HCT116 (cell line): ENCODE data around the gene OCEL1. TPM values are rescaled to one million over a fixed set of nuclear protein-coding genes. Genes with fewer than 3 reads are reported as not detected.

Experiments used
- ATAC-seq: fragments of 200-7000 bp; cut with Tn5 transposase; 2 replicates; pipeline ENCODE4 v1.9.1; 2020; ENCODE audit warnings: mild to moderate bottlenecking, moderate library complexity
- BruUV-seq: library from RNA; stranded (reverse); fragments of 400-500 nt; replicated peaks from 2 replicates; lab custom pipeline; 2021; lab: Mats Ljungman, UMichigan
- CTCF ChIA-PET: fragments of 300-600 bp; sonication (Branson Sonifier 250); formaldehyde crosslinking; loops from one replicate; lab custom pipeline; 2021; ENCODE audit warnings: antibody characterized with exemption; lab: Charles Lee
- POLR2A ChIA-PET: fragments of 300-600, 350-600 bp; sonication (Branson Sonifier 250); formaldehyde crosslinking; loops from one replicate; lab custom pipeline; 2021; ENCODE audit warnings: antibody characterized with exemption; lab: Charles Lee
- RAD21 ChIA-PET, 2 experiments: fragments of 300-600 bp; sonication (Branson Sonifier 250); formaldehyde crosslinking; loops; one replicate each; lab custom pipeline; 2023; ENCODE audit warnings: low total read pairs in 2 of 2; ENCODE audit not compliant: uncharacterized antibody in 2 of 2, unreplicated experiment in 2 of 2, low non-redundant PET in 1 of 2; lab: Charles Lee
- DNase-seq: peaks from one replicate; pipeline ENCODE4 v3.0.0-alpha.2; 2010; ENCODE audit warnings: low read depth, low spot score
- H2AFZ ChIP-seq: fragments of 200-600 bp; shearing (Covaris generic), sonication (generic); 2 replicates; pipeline ENCODE4 v1.6.1; 2017; ENCODE audit warnings: low read depth, mixed run types, mixed read lengths, antibody characterized with exemption, low read length; ENCODE audit not compliant: poor library complexity, severe bottlenecking
- H3K27ac ChIP-seq: 2 replicates; pipeline ENCODE4 v1.5.1; 2012; ENCODE audit warnings: low read depth, low read length
- H3K27me3 ChIP-seq: fragments of 200-600 bp; sonication (generic); 2 replicates; pipeline ENCODE4 v1.6.1; 2016; ENCODE audit warnings: mixed run types, low read length, mixed read lengths; ENCODE audit not compliant: insufficient read depth
- H3K36me3 ChIP-seq, 2 experiments: fragments of 200-500 bp in 1 of 2; fragments of 200-600 bp in 1 of 2; sonication (Bioruptor generic) in 1 of 2; sonication (generic) in 1 of 2; 2 replicates each; pipeline versions ENCODE4 v1.5.1 to v1.6.1; 2014 to 2016; ENCODE audit warnings: low read length in 2 of 2, inconsistent platforms in 1 of 2, mixed read lengths in 1 of 2, mixed run types in 1 of 2; ENCODE audit not compliant: insufficient read depth in 2 of 2, control insufficient read depth in 1 of 2
- H3K4me1 ChIP-seq, 2 experiments: fragments of 200-600 bp in 1 of 2; sonication (generic) in 1 of 2; 2 replicates each; pipeline versions ENCODE4 v1.5.1 to v1.6.1; 2012 to 2017; ENCODE audit warnings: low read length in 2 of 2, inconsistent platforms in 1 of 2, mild to moderate bottlenecking in 1 of 2, mixed read lengths in 1 of 2, mixed run types in 1 of 2, moderate library complexity in 1 of 2; ENCODE audit not compliant: insufficient read depth in 2 of 2, control insufficient read depth in 1 of 2
- H3K4me2 ChIP-seq: fragments of 200-600 bp; sonication (generic); 2 replicates; pipeline ENCODE4 v1.6.1; 2017; ENCODE audit warnings: mixed run types, low read length, mixed read lengths
- H3K4me3 ChIP-seq, 2 experiments: fragments of 200-600 bp in 1 of 2; sonication (generic) in 1 of 2; replicated peaks in 1 of 2; 2 replicates each; pipeline ENCODE4 v1.5.1; 2011 to 2016; ENCODE audit warnings: low read length in 2 of 2, control low read depth in 1 of 2, low read depth in 1 of 2, mild to moderate bottlenecking in 1 of 2, mixed read lengths in 1 of 2, mixed run types in 1 of 2
- H3K79me2 ChIP-seq: fragments of 200-600 bp; sonication (generic); 2 replicates; pipeline ENCODE4 v1.6.1; 2017; ENCODE audit warnings: mild to moderate bottlenecking, mixed run types, low read length, moderate library complexity, mixed read lengths; ENCODE audit not compliant: insufficient read depth
- H3K9ac ChIP-seq: fragments of 200-600 bp; sonication (generic); 2 replicates; pipeline ENCODE4 v1.6.1; 2016; ENCODE audit warnings: low read length, mixed read lengths
- H3K9me2 ChIP-seq: fragments of 200-600 bp; sonication (generic), shearing (Covaris generic); 2 replicates; pipeline ENCODE4 v1.6.1; 2017; ENCODE audit warnings: mixed run types, mild to moderate bottlenecking, moderate library complexity; ENCODE audit not compliant: insufficient read depth
- H3K9me3 ChIP-seq, 2 experiments: fragments of 200-500 bp in 1 of 2; fragments of 200-600 bp in 1 of 2; sonication (Bioruptor generic) in 1 of 2; sonication (generic) in 1 of 2; 2 replicates each; pipeline ENCODE4 v1.6.1; 2014 to 2017; ENCODE audit warnings: low read length in 2 of 2, mixed read lengths in 2 of 2, inconsistent platforms in 1 of 2, low read depth in 1 of 2, mild to moderate bottlenecking in 1 of 2, mixed run types in 1 of 2, moderate library complexity in 1 of 2; ENCODE audit not compliant: control insufficient read depth in 1 of 2, insufficient read depth in 1 of 2
- H4K20me1 ChIP-seq: fragments of 200-600 bp; sonication (generic), shearing (Covaris generic); 2 replicates; pipeline ENCODE4 v1.6.1; 2017; ENCODE audit warnings: mixed run types, mild to moderate bottlenecking, moderate library complexity; ENCODE audit not compliant: insufficient read depth
- CEBPB ChIP-seq: IDR thresholded peaks from 2 replicates; pipeline ENCODE4 v1.6.1; 2012; ENCODE audit warnings: low read depth
- EGR1 ChIP-seq: IDR thresholded peaks from 2 replicates; pipeline ENCODE4 v1.6.1; 2012; ENCODE audit warnings: low read depth
- ELF1 ChIP-seq: IDR thresholded peaks from 2 replicates; pipeline ENCODE4 v1.6.1; 2012; ENCODE audit warnings: low read depth, borderline replicate concordance
- EZH2 ChIP-seq: fragments of 200-600 bp; sonication (generic); IDR thresholded peaks from 2 replicates; pipeline ENCODE4 v1.6.1; 2017; ENCODE audit warnings: antibody characterized with exemption, mixed run types
- FOSL1 ChIP-seq: IDR thresholded peaks from 2 replicates; pipeline ENCODE4 v1.6.1; 2012; ENCODE audit warnings: low read depth
- JUND ChIP-seq: IDR thresholded peaks from 2 replicates; pipeline ENCODE4 v1.6.1; 2012
- POLR2A ChIP-seq: IDR thresholded peaks from 2 replicates; pipeline ENCODE4 v1.7.0; 2011; ENCODE audit warnings: borderline replicate concordance; ENCODE audit not compliant: insufficient read depth, insufficient read length; ENCODE audit errors: extremely low read depth
- POLR2AphosphoS5 ChIP-seq: IDR thresholded peaks from 2 replicates; pipeline ENCODE4 v1.6.1; 2011; ENCODE audit warnings: mild to moderate bottlenecking, low read depth, low read length, moderate library complexity
- RAD21 ChIP-seq: IDR thresholded peaks from 2 replicates; pipeline ENCODE4 v1.6.1; 2012; ENCODE audit warnings: low read depth, mild to moderate bottlenecking
- SP1 ChIP-seq: IDR thresholded peaks from 2 replicates; pipeline ENCODE4 v1.6.1; 2012; ENCODE audit warnings: low read depth
- SRF ChIP-seq: IDR thresholded peaks from 2 replicates; pipeline ENCODE4 v1.6.1; 2012; ENCODE audit warnings: low read depth
- intact Hi-C: fragments of 100-400 bp; cut with micrococcal nuclease; formaldehyde crosslinking; loops from 2 replicates; pipeline ENCODE4 v1.10.0; 2022
- total RNA-seq: library from RNA; stranded (reverse); gene quantifications from one replicate; pipeline ENCODE4 v1.2.1, GENCODE V29; 2021; ENCODE audit not compliant: unreplicated experiment
- TF ChIP-seq, protein P1 (sequence below): IDR thresholded peaks from 2 replicates; pipeline ENCODE4 v1.6.1; 2012

OCEL1 gene
- total RNA-seq, 1 experiment from 2014 or later, result 39.8 TPM

DNA sequence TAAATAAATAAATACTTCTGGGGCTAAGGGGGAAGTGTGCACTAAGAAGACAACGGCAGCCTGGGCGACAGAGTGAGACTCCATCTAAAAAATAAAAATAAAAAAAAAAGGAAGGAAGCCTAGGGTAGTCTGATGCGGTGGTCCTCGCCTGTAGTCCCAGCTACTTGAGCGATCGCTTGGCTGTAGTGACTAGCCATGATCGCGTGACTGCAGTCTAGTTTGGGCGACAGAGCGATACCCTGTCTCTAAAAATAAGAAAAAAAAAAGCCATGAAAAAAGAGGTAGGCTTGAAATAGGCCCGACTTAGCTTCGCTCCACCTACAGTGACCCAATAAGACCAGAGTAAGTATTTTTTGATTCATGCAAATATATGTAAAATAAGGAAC lies 40.6 kb downstream of the OCEL1 start:
- Histone ChIP-seq H3K4me3 (no peak overlapping the region; a peak in 1 of 4 replicates), H2AFZ (peak overlapping the region; percentile 67), H3K4me2 (no peak overlapping the region), H3K9me2 (no peaks in the 10 kb centered on the region), H3K9ac (no peak overlapping the region)
- RAD21 ChIA-PET, result no interaction called here
- POLR2A ChIA-PET, result interaction anchor here (0.8 to 1.3 kb wide), 8 partner anchors 13 to 52 kb away, joined by 3 to 8 read pairs (median 6); partner anchors contain the start of genes ANKLE1, DDA1, OCEL1 and USE1
- intact Hi-C loops, result no loop called here
- no peak for DNase-seq
- TF ChIP-seq POLR2AphosphoS5 (no peak), JUND (no peak), FOSL1 (no peak), SP1 (no peak), EGR1 (no peak), ELF1 (no peak), SRF (no peak), CEBPB (no peak), POLR2A (no peak), EZH2 (no peak), RAD21 (no peak)
- TF ChIP-seq, protein P1, sequence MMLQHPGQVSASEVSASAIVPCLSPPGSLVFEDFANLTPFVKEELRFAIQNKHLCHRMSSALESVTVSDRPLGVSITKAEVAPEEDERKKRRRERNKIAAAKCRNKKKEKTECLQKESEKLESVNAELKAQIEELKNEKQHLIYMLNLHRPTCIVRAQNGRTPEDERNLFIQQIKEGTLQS, result no peak
- TF ChIP-seq, all 23 proteins: peak for 0
- Histone ChIP-seq H4K20me1 (no peaks in the 10 kb centered on the region), H3K79me2 (peaks cover 17% of the 10 kb centered on the region), H3K36me3 (peaks cover 3 to 18% of the 10 kb centered on the region in 2 experiments; a peak in 3 of 4 replicates), H3K27me3 (no peaks in the 10 kb centered on the region), H3K27ac (peak overlapping the region; percentile 15; the same call in 1 of the 2 replicates), H3K9me3 (no peaks in the 10 kb centered on the region), H3K4me1 (peaks cover 3 to 9% of the 10 kb centered on the region in 2 experiments; a peak in 3 of 4 replicates)
- BruUV-seq, result no TSS peak
- no peak for ATAC-seq
- CTCF ChIA-PET, result interaction anchor here (0.8 to 1.5 kb wide), 9 partner anchors 11 to 229 kb away, joined by 3 to 11 read pairs (median 4); partner anchors contain the start of gene DDA1
